K562 (cell line): Measurements from ENCODE around the gene CACNA1C. TPM values are rescaled to one million over a fixed set of nuclear protein-coding genes. Genes with fewer than 3 reads are reported as not detected.

ENCODE experiments used
- CBX1 ChIP-seq: sonication (generic); IDR thresholded peaks from 2 replicates; pipeline ENCODE4 v1.6.1; 2016; ENCODE audit warnings: antibody characterized with exemption, low read depth, mild to moderate bottlenecking
- ESRRA ChIP-seq: fragments of 450-650 bp; IDR thresholded peaks from 2 replicates; pipeline ENCODE4 v1.6.1; 2014; ENCODE audit warnings: low read depth, mild to moderate bottlenecking, moderate library complexity, borderline replicate concordance
- MEIS2 ChIP-seq: fragments of 450-650 bp; IDR thresholded peaks from 2 replicates; pipeline ENCODE4 v1.6.1; 2014; ENCODE audit warnings: mild to moderate bottlenecking; ENCODE audit not compliant: partially characterized antibody
- MNT ChIP-seq, 2 experiments: fragments of 450-650 bp; conservative IDR thresholded peaks; 2 replicates each; pipeline ENCODE4 v1.6.1; 2017; ENCODE audit warnings: mild to moderate bottlenecking in 2 of 2, moderate library complexity in 2 of 2
- NRF1 ChIP-seq, 2 experiments: fragments of 450-650 bp; IDR thresholded peaks in 1 of 2; conservative IDR thresholded peaks in 1 of 2; 2 replicates each; pipeline ENCODE4 v1.6.1; 2014; ENCODE audit warnings: mild to moderate bottlenecking in 2 of 2
- PHB ChIP-seq: fragments of 250-450 bp; sonication (Bioruptor Pico); IDR thresholded peaks from 2 replicates; pipeline ENCODE4 v1.5.0; 2021
- PHB2 ChIP-seq: fragments of 450-650 bp; IDR thresholded peaks from 2 replicates; pipeline ENCODE4 v1.6.1; 2017; ENCODE audit warnings: low read depth
- SREBF2 ChIP-seq: sonication (generic); formaldehyde crosslinking; IDR thresholded peaks from 2 replicates; pipeline ENCODE4 v1.4.0; 2020; ENCODE audit warnings: mild to moderate bottlenecking, missing genetic modification reagents
- TRIM24 ChIP-seq, 2 experiments: fragments of 450-650 bp; IDR thresholded peaks; 2 replicates each; pipeline ENCODE4 v1.6.1; 2016
- TSC22D4 ChIP-seq: fragments of 450-650 bp; IDR thresholded peaks from 2 replicates; pipeline ENCODE4 v1.6.1; 2016; ENCODE audit warnings: missing genetic modification characterization, missing biosample characterization, control low read depth
- ZNF57 ChIP-seq: fragments of 450-650 bp; formaldehyde crosslinking; IDR thresholded peaks from 2 replicates; pipeline ENCODE4 v1.4.0; 2020; ENCODE audit warnings: mild to moderate bottlenecking, moderate library complexity
- polyA plus RNA-seq, 8 experiments: library from polyadenylated mRNA; depleted of rRNA in 4 of 8; stranded (reverse) in 5 of 8; unstranded in 3 of 8; fragments of >200 nt; fragmentation: Nextera tagmentation in 2 of 8; fragmentation: Illumina TruSeq in 1 of 8; extraction: Ambion mirVana in 2 of 8; extraction: Trizol in 1 of 8; gene quantifications; 2 replicates each; pipeline versions ENCODE4 v1.2.1 to v1.2.3, GENCODE V29; 2011 to 2014; ENCODE audit warnings: inconsistent platforms in 1 of 8, missing spikeins in 1 of 8
- total RNA-seq, 7 experiments: library from RNA; depleted of rRNA in 6 of 7; stranded (reverse); fragments of >200 nt in 6 of 7; fragmentation: Illumina TruSeq in 2 of 7; extraction: Trizol in 2 of 7; gene quantifications; 2 replicates each; pipeline versions ENCODE4 v1.2.1 to v1.2.3, GENCODE V29; 2011 to 2021; ENCODE audit warnings: low replicate concordance in 1 of 7
- TF ChIP-seq, protein P1 (sequence below): fragments of 450-650 bp; formaldehyde crosslinking; IDR thresholded peaks from 2 replicates; pipeline ENCODE4 v1.4.0; 2020; ENCODE audit warnings: mild to moderate bottlenecking, moderate library complexity

CACNA1C gene
- total and polyA plus RNA-seq, 9 of the 15 experiments (the other 6 are each of a cell fraction or from before 2014, with no cell fraction given) = not detected

GRCh38 chr12:2034633-2035430 lies 18.0 kb upstream of the CACNA1C start (continued):
- TF ChIP-seq MNT (conservative IDR thresholded peaks at IDR 0.05) (0 out of 4 replicates have a peak, but pooled peaks of 1 of the 2 experiments have one; percentile 22), ESRRA (peak; percentile 69; the same call in 1 of the 2 replicates), PHB2 (no peak), MEIS2 (peak; percentile 51), TRIM24 (IDR thresholded peaks at IDR 0.05) (no peak), TSC22D4 (no peak), PHB (CRISPR knock-in tag) (no peak), NRF1 (conservative IDR thresholded peaks at IDR 0.05 in 1 of 2, IDR thresholded peaks at IDR 0.05 in 1 of 2) (peak; percentile 88 to 90), ZNF57 (CRISPR knock-in tag) (no peak), SREBF2 (CRISPR knock-in tag) (no peak), CBX1 (no peak)
- TF ChIP-seq, protein P1, sequence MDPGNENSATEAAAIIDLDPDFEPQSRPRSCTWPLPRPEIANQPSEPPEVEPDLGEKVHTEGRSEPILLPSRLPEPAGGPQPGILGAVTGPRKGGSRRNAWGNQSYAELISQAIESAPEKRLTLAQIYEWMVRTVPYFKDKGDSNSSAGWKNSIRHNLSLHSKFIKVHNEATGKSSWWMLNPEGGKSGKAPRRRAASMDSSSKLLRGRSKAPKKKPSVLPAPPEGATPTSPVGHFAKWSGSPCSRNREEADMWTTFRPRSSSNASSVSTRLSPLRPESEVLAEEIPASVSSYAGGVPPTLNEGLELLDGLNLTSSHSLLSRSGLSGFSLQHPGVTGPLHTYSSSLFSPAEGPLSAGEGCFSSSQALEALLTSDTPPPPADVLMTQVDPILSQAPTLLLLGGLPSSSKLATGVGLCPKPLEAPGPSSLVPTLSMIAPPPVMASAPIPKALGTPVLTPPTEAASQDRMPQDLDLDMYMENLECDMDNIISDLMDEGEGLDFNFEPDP = no peak
